GM19455 (cell line): Measurements from ENCODE around the gene BRPF1.
A peak's percentile ranks its signal among the peaks of the same experiment; 100 is the strongest.

Experiments
- ATAC-seq: cut with Tn5 transposase; IDR thresholded peaks from one replicate; pipeline ENCODE4 v1.9.1; 2021; ENCODE audit not compliant: unreplicated experiment

The BRPF1 gene

GRCh38 chr3:9703240-9703639, 28.3 kb upstream of the BRPF1 start:
- no peak for ATAC-seq

DNA sequence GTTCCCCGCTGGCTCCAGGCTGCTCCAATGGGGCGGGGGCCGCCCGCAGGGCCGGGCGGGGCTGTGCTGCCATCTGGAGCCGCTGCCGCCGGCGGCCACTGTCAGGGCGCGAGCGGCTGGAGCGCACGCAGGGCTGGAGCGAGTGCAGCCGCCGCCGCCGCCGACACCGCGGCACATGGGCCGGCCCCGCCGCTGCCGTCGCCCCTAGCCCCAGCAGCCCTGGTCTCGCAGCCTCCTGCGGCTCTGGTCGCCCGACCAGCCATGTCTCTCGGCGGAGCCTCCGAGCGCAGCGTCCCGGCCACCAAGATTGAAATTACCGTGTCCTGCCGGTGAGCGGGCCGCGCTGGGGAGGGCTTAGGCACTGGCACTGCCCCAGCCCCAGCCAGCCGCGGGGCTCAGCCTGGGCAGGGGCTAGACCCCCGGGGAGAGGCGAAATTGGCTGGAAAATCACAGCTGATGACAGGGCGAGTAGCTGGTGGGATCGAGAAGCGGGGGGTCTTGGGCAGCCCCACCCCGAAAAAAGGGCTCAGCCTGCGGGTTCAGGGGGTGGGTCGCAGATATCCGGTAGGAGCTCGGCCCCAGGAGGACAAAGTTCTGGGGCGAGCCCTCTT, 27.7 kb upstream of the BRPF1 start, which contains the start of gene CPNE9:
CPNE9 (plus strand) TSS at position 98 of the 611 bp plus-strand sequence; CDS start at position 262, 164 bp downstream.
- ATAC-seq = no peak

- no peak for ATAC-seq
Observed at GRCh38 chr3:9704347-9705322, 26.9 kb upstream of the BRPF1 start.

DNA sequence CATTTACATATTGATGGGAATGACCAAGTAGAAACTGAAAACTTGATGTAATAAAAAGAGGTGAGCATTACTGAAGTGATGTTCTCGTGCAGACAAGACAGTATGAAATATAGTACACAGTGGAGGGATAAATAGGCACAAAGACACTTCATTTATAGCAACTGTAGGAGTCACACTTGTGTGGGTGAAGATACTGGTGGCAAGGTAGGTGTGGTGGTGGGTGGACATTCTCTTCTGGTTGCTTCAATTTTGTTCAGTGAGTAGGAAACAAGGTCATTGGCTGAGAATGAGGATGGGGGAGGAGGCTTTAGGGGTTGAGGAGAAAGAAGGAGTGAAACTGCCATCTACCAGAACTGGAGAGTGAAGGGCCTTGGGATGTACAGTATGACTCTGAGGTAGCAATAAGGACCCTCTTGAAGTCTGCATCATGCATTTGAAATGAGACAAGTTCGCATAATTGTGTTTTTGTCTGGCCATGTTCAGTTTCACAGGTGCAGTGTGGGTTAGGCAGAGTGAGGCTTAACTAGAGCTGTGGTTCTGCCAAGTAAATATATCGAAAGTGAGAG, 21.3 kb upstream of the BRPF1 start:
- ATAC-seq = no peak

DNA sequence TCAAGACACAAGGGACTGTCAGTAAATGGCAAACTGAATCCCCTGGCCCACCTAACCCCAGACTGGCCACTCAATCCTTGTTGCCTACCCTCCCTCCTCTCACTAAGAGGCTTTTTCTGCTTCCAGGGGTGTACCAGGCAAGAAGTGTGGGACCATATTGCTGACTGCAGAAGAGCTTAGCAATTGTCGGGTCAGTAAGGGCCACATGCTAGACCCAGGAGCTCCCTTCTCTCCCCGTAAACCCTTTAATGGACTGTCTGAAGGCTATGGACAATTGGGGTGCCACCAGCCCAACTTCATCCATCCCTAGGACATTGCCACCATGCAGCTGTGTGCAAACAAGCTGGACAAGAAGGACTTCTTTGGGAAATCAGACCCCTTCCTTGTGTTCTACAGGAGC, 19.1 kb upstream of the BRPF1 start:
- ATAC-seq = no peak

GRCh38 chr3:9713142-9713541, 18.4 kb upstream of the BRPF1 start:
- ATAC-seq = no peak

DNA sequence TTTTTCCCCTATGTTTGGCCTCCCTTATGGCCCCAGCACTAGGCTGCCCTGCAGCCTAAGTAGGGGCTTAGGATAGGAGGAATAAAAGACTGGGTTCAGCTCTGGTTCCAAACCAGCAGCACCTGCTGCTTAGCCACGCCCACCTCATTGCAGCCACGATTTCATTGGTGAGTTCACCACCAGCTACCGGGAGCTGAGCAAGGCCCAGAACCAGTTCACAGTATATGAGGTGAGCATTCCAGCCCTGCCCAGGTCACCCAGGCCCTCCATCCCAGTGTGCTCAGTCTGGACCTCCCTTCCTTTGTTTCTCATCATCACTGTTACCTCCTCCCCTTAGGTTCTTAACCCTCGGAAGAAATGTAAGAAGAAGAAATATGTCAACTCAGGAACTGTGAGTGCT, 16.4 kb upstream of the BRPF1 start:
- ATAC-seq = no peak

DNA sequence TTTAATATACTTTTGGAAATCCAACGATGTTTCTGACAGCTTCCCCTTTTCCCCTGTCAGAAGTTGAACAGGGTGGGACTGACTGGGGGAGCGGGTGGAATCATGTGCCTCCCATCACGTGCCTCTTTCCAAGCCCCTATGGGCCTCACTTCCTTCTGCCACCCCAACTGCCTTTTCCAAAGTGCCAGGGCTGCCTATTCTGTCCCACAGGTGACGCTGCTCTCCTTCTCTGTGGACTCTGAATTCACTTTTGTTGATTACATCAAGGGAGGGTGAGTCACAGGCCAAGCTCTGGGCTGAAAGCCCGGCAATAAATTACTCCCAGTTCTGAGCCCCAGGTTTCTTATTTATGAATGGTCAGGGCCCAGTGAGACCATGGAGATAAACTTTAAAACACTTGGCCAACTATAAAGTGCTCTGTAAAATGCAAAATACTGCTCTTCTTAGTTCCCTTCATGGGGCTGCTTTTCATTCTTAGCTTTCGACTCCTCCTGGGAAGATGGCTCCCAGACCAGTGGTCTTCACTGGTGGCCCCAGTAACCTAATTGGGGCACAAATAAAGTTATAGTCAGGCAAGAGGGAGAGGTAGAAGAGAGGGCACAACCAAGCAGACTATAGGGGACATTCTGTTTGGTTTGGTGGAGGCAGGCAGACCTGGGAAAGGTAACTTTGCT, 15.6 kb upstream of the BRPF1 start:
- no peak for ATAC-seq

- ATAC-seq = no peak
Observed at GRCh38 chr3:9716801-9717555, 14.6 kb upstream of the BRPF1 start.

DNA sequence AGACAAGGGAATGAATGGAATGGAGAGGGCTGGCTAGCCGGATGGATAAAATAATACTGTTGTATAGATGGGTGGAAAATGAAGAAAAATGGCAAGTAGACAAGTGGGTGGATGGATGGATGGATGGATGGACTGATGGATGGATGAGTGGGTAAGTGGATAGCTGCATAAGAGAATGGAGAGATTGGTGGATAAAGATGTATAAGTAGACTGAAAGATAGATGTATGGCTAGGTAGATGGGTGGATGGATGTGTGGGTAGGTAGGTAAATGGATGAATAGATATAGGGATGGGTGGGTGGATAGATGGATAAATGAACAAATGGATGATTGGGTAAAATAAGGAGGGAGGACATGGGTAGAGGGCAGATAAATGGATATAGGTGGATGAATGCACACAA, 14.0 kb upstream of the BRPF1 start:
- ATAC-seq = no peak

- no peak for ATAC-seq
Observed at GRCh38 chr3:9718118-9718517, 13.4 kb upstream of the BRPF1 start.

DNA sequence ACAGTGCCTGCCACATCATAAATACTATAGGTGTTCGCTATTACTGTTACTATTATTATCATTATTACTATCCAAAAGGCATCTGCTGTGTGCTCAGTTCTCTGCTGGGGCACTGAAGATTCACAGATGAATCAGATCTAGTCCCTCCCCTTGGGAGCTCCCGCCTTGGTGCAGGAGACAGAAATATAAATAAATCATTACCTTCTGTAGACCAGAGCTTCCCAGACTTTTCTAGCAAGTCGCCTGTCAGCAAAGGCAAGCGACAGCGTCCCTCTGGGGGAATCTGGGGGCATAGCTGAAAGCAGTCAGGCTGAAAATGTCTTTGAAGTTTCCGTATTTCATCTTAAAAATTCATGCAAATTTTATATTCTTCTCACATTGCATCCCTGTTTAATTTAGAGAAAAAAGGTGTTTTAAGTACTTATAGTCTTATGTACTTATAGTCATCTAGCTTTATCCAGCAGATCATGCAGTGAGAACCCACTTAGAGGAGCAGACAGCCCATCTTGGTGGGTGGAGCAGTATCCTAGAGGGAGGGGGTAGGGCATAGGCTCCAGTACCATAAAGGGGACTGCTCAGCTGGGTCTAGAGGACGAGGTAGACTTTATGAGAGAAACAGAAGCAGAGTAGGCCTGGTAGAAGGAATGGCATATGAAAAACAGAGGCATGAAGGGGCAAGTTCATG, 10.4 kb upstream of the BRPF1 start:
- no peak for ATAC-seq

- ATAC-seq = no peak
Observed at GRCh38 chr3:9721700-9722060, 9.9 kb upstream of the BRPF1 start.

DNA sequence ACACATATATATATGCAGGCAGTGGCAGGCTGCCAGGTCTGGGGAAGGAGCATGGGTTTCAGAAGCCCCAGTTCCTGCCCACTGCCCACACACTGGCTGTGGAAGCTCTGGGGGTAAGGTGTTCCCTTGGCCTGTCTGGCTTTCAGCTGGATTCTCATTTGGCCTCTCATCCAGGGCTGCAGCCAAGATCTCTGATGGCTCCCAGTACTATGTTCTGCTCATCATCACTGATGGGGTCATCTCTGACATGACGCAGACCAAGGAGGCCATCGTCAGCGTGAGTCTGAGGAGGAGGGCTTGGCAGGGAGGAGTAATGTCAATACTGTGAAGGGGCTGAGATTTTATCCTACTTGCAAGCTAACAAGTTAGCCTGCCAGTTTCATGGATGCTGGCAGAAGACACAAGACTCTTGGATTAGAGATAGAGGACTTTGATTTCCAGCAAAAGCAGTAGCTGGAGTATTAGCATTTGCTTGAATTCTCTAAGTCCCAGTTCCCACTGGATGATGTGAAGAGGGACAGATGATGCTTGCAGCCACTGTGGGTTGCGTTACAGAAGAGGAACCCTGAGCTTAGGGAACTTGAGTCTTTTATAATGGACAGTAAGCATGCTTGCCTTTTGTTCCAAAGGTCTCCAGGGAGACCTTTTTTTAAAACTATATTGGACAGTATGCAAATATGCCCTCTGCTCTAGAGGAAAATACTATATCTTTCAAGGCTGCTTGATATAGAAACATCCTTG, 5.6 kb upstream of the BRPF1 start:
- no peak for ATAC-seq

DNA sequence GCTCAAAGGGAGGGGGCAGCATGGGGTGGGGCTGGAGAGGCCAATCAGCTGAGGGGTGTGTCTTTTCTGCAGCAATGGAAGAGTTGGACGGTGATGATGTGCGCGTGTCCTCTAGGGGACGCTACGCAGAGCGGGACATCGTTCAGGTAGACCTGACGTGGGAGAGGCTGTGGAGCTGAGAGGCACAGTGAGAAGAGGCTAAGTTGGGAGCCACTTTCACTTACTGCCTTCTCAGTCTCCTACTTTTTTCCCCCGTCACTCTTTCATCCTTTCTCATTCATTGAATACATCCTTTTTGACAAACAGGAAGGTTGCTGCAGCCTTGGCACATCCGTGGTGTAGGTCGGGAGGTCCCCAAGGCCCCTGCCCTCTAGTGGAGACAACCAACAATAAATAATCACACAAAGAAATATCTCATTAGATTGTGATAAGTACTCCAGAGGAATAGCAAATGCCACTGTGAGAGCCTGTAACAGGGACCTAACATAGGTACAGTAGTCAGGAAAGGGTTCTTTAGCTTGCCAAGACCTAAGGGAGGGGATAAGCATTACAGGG, 4.4 kb upstream of the BRPF1 start:
- ATAC-seq = no peak

GRCh38 chr3:9727743-9728142, 3.8 kb upstream of the BRPF1 start:
- no peak for ATAC-seq

DNA sequence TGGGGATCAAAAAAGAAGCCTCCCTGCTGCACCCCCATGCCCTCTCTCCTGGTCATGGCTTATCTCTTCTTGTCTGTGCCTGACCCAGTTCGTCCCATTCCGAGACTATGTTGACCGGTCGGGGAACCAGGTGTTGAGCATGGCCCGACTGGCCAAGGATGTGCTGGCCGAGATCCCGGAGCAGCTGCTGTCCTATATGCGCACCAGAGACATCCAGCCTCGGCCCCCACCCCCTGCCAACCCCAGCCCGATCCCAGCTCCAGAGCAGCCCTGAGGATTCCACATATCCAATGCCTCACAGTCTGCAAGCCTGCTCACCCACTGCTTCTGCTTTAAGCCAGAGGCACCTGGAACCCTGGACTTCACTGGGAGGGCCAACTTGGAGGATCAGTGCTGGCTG, 2.1 kb upstream of the BRPF1 start:
- ATAC-seq = no peak

GRCh38 chr3:9730657-9731205, 804 bp upstream of the BRPF1 start:
- peak; percentile 44 for ATAC-seq
